ENCODE measurements around the gene ACSS1.

GRCh38 chr20:25012616-25013189 lies 45.2 kb downstream of the ACSS1 start:
- no peak for TF ChIP-seq CTCF (IDR thresholded peaks at IDR 0.05)
- TF ChIP-seq POLR2A (IDR thresholded peaks at IDR 0.05) = no peak
